PC-3 (cell line): ENCODE data around the gene WDR76.

Source experiments
- CTCF ChIP-seq: fragments of 300-600 bp; sonication (generic); conservative IDR thresholded peaks from 2 replicates; pipeline ENCODE4 v1.5.1; 2017; ENCODE audit warnings: antibody characterized with exemption, low read depth, mild to moderate bottlenecking, low read length
- EZH2 ChIP-seq: fragments of 300-600 bp; sonication (generic); IDR thresholded peaks from one replicate; pipeline ENCODE4 v1.6.1; 2017; ENCODE audit warnings: antibody characterized with exemption, mild to moderate bottlenecking, low read length; ENCODE audit not compliant: unreplicated experiment
- EZH2phosphoT487 ChIP-seq: fragments of 300-600 bp; sonication (generic); IDR thresholded peaks from 2 replicates; pipeline ENCODE4 v1.6.1; 2018; ENCODE audit warnings: mild to moderate bottlenecking, antibody characterized with exemption, low read length, borderline replicate concordance

GRCh38 chr15:43791993-43792760, 34.6 kb upstream of the WDR76 start, which contains the start of gene SERF2:
- TF ChIP-seq CTCF (no peak), EZH2 (no peak), EZH2phosphoT487 (no peak)
